ENCODE data around the gene TOX3. TPM values are rescaled to one million over a fixed set of nuclear protein-coding genes. Genes with fewer than 3 reads are reported as not detected.

TOX3 gene
- total RNA-seq, 2 donors from 2014 or later = 4.8 to 8.5 TPM

DNA sequence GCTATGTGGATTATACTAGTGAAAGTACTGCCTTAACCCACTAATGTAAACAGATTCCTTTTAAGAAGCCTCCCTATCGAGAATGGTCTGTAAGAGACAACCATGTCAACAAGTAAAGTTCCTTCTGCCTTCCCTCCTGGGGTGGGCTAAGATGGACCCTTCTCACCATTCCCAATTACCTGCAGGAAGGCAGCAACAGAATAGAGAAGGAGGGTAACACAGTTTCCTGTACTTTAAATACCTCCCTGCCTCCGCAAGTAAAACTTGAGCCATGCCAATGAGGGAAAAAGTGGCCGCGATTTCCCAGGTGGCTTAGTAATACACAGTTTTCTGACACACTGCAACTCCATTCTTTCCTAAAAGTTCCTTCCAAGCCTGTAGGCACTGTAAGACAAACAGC, 45.2 kb downstream of the TOX3 start:
- Mint-ChIP-seq H3K4me1 (peaks cover 20% of the 10 kb centered on the region), H3K9me3 (no peaks in the 10 kb centered on the region), H3K36me3 (ENCODE audit: low read depth) (peaks cover 3% of the 10 kb centered on the region), H3K27ac (no peak overlapping the region), H3K4me3 (no peak overlapping the region), H3K27me3 (ENCODE audit: insufficient read depth) (peaks cover 59% of the 10 kb centered on the region)
- peaks cover 8% of the 10 kb centered on the region for H3K4me1 ChIP-seq (ENCODE audit: control insufficient read depth, insufficient read depth, low read length)
- H3K27me3 ChIP-seq (ENCODE audit: control insufficient read depth, insufficient read depth, low read length, poor library complexity, severe bottlenecking) = peaks cover 44% of the 10 kb centered on the region
- no peak overlapping the region for H3K27ac ChIP-seq (ENCODE audit: low read depth, low read length)
- no peak overlapping the region for H3K9ac ChIP-seq (ENCODE audit: extremely low read depth, low read length, poor library complexity, severe bottlenecking)
- TF ChIP-seq CTCF (conservative IDR thresholded peaks at IDR 0.05) = no peak
- no peaks in the 10 kb centered on the region for H3K9me3 ChIP-seq (ENCODE audit: control insufficient read depth, low read length)
- WGBS, 2 experiments (ENCODE audit: insufficient coverage in 1 of 2, insufficient read length in 1 of 2) = 65 to 100% methylated on average over 1 to 4 of the region's 4 CpGs
- no peaks in the 10 kb centered on the region for H3K36me3 ChIP-seq (ENCODE audit: control insufficient read depth, insufficient read depth, low read length)
- no peak overlapping the region for H3K4me3 ChIP-seq (ENCODE audit: low read length)
- peak; percentile 62 for DNase-seq

DNA sequence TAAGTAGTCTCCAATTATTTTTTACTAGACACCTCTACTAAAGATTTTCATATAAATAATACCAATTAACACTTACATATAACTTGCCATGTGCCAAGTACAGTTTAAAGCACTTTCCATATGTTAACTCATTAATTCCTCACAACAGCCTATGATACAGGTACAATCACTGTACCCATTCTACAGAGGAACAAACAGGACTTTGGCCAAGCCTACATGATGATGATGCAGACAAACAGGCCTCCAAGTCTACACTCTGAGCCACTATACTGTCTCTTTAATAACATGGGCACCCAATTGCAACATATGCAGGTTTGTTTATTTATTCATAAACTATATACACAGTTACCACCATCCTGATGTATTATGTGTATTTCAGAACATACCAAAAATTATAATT, 46.0 kb downstream of the TOX3 start:
- peaks cover 44% of the 10 kb centered on the region for H3K27me3 ChIP-seq (ENCODE audit: control insufficient read depth, insufficient read depth, low read length, poor library complexity, severe bottlenecking)
- Mint-ChIP-seq H3K4me3 (no peak overlapping the region), H3K9me3 (no peaks in the 10 kb centered on the region), H3K27me3 (ENCODE audit: insufficient read depth) (peaks cover 55% of the 10 kb centered on the region), H3K27ac (no peak overlapping the region), H3K36me3 (ENCODE audit: low read depth) (peaks cover 3% of the 10 kb centered on the region), H3K4me1 (peaks cover 27% of the 10 kb centered on the region)
- peaks cover 3% of the 10 kb centered on the region for H3K4me1 ChIP-seq (ENCODE audit: control insufficient read depth, insufficient read depth, low read length)
- H3K4me3 ChIP-seq (ENCODE audit: low read length) = no peak overlapping the region
- no peak for DNase-seq
- H3K36me3 ChIP-seq (ENCODE audit: control insufficient read depth, insufficient read depth, low read length) = no peaks in the 10 kb centered on the region
- H3K9me3 ChIP-seq (ENCODE audit: control insufficient read depth, low read length) = no peaks in the 10 kb centered on the region
- H3K9ac ChIP-seq (ENCODE audit: extremely low read depth, low read length, poor library complexity, severe bottlenecking) = no peak overlapping the region
- TF ChIP-seq CTCF (conservative IDR thresholded peaks at IDR 0.05) = no peak
- H3K27ac ChIP-seq (ENCODE audit: low read depth, low read length) = no peak overlapping the region

DNA sequence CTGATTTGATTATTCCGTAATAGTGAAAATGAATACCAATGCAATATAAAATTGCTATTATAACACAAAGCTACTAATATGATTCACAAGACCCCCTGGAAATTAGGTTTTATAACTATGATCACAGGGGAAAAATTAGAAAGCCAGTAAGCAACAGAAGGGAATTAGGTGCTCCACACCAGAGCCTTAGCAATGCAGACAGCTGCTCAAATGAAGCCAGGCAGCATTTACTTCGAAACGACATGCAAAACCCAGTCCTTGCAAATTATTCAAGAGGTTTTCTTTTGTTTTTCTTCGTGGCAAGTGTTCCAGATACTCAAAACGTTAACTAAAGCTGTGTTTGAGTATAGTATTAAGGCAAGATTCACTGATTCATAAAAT, 47.9 kb downstream of the TOX3 start:
- Mint-ChIP-seq H3K4me3 (no peak overlapping the region), H3K27ac (no peak overlapping the region), H3K4me1 (peaks cover 40% of the 10 kb centered on the region), H3K9me3 (no peaks in the 10 kb centered on the region), H3K36me3 (ENCODE audit: low read depth) (no peaks in the 10 kb centered on the region), H3K27me3 (ENCODE audit: insufficient read depth) (peaks cover 67% of the 10 kb centered on the region)
- H3K27ac ChIP-seq (ENCODE audit: low read depth, low read length) = peak overlapping the region; percentile 59
- H3K4me1 ChIP-seq (ENCODE audit: control insufficient read depth, insufficient read depth, low read length) = peaks cover 3% of the 10 kb centered on the region
- no peaks in the 10 kb centered on the region for H3K36me3 ChIP-seq (ENCODE audit: control insufficient read depth, insufficient read depth, low read length)
- no peak for DNase-seq
- H3K9me3 ChIP-seq (ENCODE audit: control insufficient read depth, low read length) = no peaks in the 10 kb centered on the region
- 53 to 83% methylated on average over 2 to 4 of the region's 5 CpGs for WGBS, 2 experiments (ENCODE audit: insufficient coverage in 1 of 2, insufficient read length in 1 of 2)
- no peak overlapping the region for H3K9ac ChIP-seq (ENCODE audit: extremely low read depth, low read length, poor library complexity, severe bottlenecking)
- H3K4me3 ChIP-seq (ENCODE audit: low read length) = no peak overlapping the region
- no peak for TF ChIP-seq CTCF (conservative IDR thresholded peaks at IDR 0.05)
- peaks cover 53% of the 10 kb centered on the region for H3K27me3 ChIP-seq (ENCODE audit: control insufficient read depth, insufficient read depth, low read length, poor library complexity, severe bottlenecking)

Data from endodermal cell (in vitro differentiated cells).